DOHH2 (cell line): ENCODE data around the gene MAP3K20.
"Not testable (repeated sequence)": the region's sequence is repeated elsewhere in the genome, so short reads cannot be mapped to it uniquely, and the experiment has no call there.

ENCODE experiments used
- H3F3A ChIP-seq: fragments of 200-600 bp; sonication (generic), shearing (Covaris generic); 2 replicates; pipeline ENCODE4 v1.6.0; 2016; ENCODE audit warnings: antibody characterized with exemption, mild to moderate bottlenecking; ENCODE audit not compliant: control insufficient read depth, insufficient read depth
- H3K27ac ChIP-seq: fragments of 200-600 bp; sonication (generic); 2 replicates; pipeline ENCODE4 v1.5.1; 2014; ENCODE audit warnings: low read depth, mild to moderate bottlenecking, low read length, moderate library complexity
- H3K27me3 ChIP-seq: fragments of 200-600 bp; sonication (generic); 2 replicates; pipeline ENCODE4 v1.6.1; 2014; ENCODE audit warnings: mild to moderate bottlenecking, low read length, mixed read lengths; ENCODE audit not compliant: control insufficient read depth
- H3K36me3 ChIP-seq: fragments of 200-600 bp; sonication (generic); 2 replicates; pipeline ENCODE4 v1.6.1; 2014; ENCODE audit warnings: mild to moderate bottlenecking, low read length, moderate library complexity, mixed read lengths; ENCODE audit not compliant: control insufficient read depth
- H3K4me1 ChIP-seq: fragments of 200-600 bp; sonication (generic); 2 replicates; pipeline ENCODE4 v1.6.1; 2014; ENCODE audit warnings: mild to moderate bottlenecking, low read length, mixed read lengths; ENCODE audit not compliant: control insufficient read depth
- H3K4me2 ChIP-seq: fragments of 200-600 bp; sonication (generic); 2 replicates; pipeline ENCODE4 v1.6.0; 2014; ENCODE audit warnings: mild to moderate bottlenecking, low read length, moderate library complexity
- H3K4me3 ChIP-seq: fragments of 200-600 bp; sonication (generic); 2 replicates; pipeline ENCODE4 v1.5.1; 2014; ENCODE audit warnings: mild to moderate bottlenecking, low read length, mixed read lengths
- H3K79me2 ChIP-seq: fragments of 200-600 bp; sonication (generic); 2 replicates; pipeline ENCODE4 v1.6.1; 2014; ENCODE audit warnings: mild to moderate bottlenecking, low read length, mixed read lengths; ENCODE audit not compliant: control insufficient read depth
- H3K9me2 ChIP-seq: fragments of 200-600 bp; sonication (generic); replicated peaks from 2 replicates; pipeline ENCODE4 v1.6.1; 2014; ENCODE audit warnings: mild to moderate bottlenecking, low read length, mixed read lengths; ENCODE audit not compliant: control insufficient read depth
- H3K9me3 ChIP-seq: fragments of 200-600 bp; sonication (generic); 2 replicates; pipeline ENCODE4 v1.6.1; 2014; ENCODE audit warnings: antibody characterized with exemption, low read length, mixed read lengths; ENCODE audit not compliant: control insufficient read depth, insufficient read depth
- H4K20me1 ChIP-seq: fragments of 200-600 bp; sonication (generic); 2 replicates; pipeline ENCODE4 v1.6.0; 2014; ENCODE audit warnings: low read depth, mild to moderate bottlenecking, antibody characterized with exemption, low read length, moderate library complexity; ENCODE audit not compliant: control insufficient read depth, insufficient read depth
- EZH2phosphoT487 ChIP-seq: fragments of 200-600 bp; sonication (generic); IDR thresholded peaks from 2 replicates; pipeline ENCODE4 v1.6.1; 2017; ENCODE audit warnings: borderline replicate concordance, mild to moderate bottlenecking, antibody characterized with exemption, low read length, moderate library complexity, mixed read lengths
- TF ChIP-seq, protein P1 (sequence below): fragments of 200-600 bp; sonication (generic); IDR thresholded peaks from one replicate; pipeline ENCODE4 v1.5.1; 2014; ENCODE audit warnings: antibody characterized with exemption, mild to moderate bottlenecking, low read depth, low read length; ENCODE audit not compliant: poor library complexity, severe bottlenecking

Gene MAP3K20

GRCh38 chr2:173165443-173166238 lies 90.0 kb downstream of the MAP3K20 start:
- H3F3A ChIP-seq: no peaks in the 10 kb centered on the region
- H3K79me2 ChIP-seq: peaks cover 6% of the 10 kb centered on the region; the same call in 1 of the 2 replicates
- H3K9me3 ChIP-seq: no peaks in the 10 kb centered on the region; the same call in 1 of the 2 replicates
- H3K4me1 ChIP-seq: no peaks in the 10 kb centered on the region
- H3K27ac ChIP-seq: no peak overlapping the region
- peaks cover 2% of the 10 kb centered on the region; the same call in 1 of the 2 replicates for H3K36me3 ChIP-seq
- H4K20me1 ChIP-seq: no peaks in the 10 kb centered on the region
- no peaks in the 10 kb centered on the region for H3K27me3 ChIP-seq
- TF ChIP-seq, protein P1, sequence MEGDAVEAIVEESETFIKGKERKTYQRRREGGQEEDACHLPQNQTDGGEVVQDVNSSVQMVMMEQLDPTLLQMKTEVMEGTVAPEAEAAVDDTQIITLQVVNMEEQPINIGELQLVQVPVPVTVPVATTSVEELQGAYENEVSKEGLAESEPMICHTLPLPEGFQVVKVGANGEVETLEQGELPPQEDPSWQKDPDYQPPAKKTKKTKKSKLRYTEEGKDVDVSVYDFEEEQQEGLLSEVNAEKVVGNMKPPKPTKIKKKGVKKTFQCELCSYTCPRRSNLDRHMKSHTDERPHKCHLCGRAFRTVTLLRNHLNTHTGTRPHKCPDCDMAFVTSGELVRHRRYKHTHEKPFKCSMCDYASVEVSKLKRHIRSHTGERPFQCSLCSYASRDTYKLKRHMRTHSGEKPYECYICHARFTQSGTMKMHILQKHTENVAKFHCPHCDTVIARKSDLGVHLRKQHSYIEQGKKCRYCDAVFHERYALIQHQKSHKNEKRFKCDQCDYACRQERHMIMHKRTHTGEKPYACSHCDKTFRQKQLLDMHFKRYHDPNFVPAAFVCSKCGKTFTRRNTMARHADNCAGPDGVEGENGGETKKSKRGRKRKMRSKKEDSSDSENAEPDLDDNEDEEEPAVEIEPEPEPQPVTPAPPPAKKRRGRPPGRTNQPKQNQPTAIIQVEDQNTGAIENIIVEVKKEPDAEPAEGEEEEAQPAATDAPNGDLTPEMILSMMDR: no peak
- TF ChIP-seq EZH2phosphoT487: no peak
- no peak overlapping the region for H3K4me3 ChIP-seq
- no peaks in the 10 kb centered on the region for H3K9me2 ChIP-seq
- H3K4me2 ChIP-seq: no peak overlapping the region

DNA sequence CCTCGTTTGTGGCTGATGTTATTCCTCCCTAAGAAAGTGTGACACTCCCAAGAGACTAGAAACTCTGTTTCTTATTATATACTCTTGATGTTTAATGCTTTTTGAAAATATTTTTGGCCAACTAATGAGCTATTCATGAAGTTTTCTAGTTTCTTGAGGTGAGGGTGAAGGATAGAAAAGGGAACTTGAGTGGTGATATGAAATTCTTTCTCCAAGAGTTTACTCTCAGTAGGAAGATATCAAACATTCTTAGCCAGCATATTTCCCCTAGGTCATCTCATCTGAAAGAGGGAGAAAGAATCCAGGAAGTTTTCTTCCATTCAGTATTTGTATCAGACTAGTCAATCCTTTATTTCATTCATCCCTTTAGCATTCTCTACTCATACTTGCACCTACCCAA lies 95.7 kb downstream of the MAP3K20 start:
- H3K4me3 ChIP-seq: no peak overlapping the region
- TF ChIP-seq EZH2phosphoT487: no peak
- TF ChIP-seq, protein P1: no peak
- no peaks in the 10 kb centered on the region for H4K20me1 ChIP-seq
- H3K27me3 ChIP-seq: no peaks in the 10 kb centered on the region
- no peak overlapping the region for H3K4me2 ChIP-seq
- no peaks in the 10 kb centered on the region for H3F3A ChIP-seq
- peaks cover 5% of the 10 kb centered on the region for H3K4me1 ChIP-seq
- H3K27ac ChIP-seq: no peak overlapping the region
- H3K79me2 ChIP-seq: no peaks in the 10 kb centered on the region
- H3K36me3 ChIP-seq: peaks cover 10% of the 10 kb centered on the region
- no peaks in the 10 kb centered on the region for H3K9me3 ChIP-seq
- no peaks in the 10 kb centered on the region for H3K9me2 ChIP-seq

DNA sequence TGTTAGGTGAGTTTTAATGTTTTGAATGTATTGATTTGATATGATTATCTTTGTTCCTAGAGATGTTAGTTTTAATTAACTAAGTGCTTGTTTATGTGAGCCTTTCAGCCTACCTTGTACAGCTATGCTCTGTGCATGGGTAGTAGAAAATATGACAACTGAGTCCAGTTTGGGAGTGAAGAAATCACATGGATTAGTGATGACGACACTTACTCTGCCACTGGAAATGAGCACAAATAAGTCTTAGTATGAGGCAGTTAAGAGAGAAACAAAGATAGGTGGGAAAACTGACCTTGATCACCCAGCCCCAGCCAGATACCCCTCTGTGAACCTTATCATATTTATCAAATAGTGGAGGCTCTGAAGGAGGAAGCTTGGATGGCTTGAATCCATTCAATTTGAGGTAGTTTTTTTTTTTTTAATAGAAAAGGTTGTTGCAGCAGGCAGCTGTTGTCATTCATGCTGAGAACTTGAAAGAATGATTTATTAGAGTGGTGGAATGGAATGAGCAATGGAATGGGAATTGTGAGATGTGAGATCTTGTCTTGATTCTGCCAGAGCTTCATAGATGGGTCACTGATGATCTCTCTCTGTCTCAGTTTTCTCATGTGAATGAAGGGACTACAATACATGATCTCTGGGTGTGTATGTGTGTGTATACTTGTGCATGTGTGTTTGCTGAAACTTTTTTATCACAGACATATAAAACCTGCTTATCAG lies 96.4 kb downstream of the MAP3K20 start:
- Histone ChIP-seq H3K4me1 (peaks cover 5% of the 10 kb centered on the region), H3K9me2 (no peaks in the 10 kb centered on the region), H3K79me2 (no peaks in the 10 kb centered on the region), H3K4me3 (no peak overlapping the region), H3K36me3 (peaks cover 10% of the 10 kb centered on the region), H3K27me3 (no peaks in the 10 kb centered on the region), H3K9me3 (no peaks in the 10 kb centered on the region), H3K27ac (no peak overlapping the region), H4K20me1 (no peaks in the 10 kb centered on the region), H3K4me2 (no peak overlapping the region), H3F3A (no peaks in the 10 kb centered on the region)
- TF ChIP-seq, protein P1: no peak
- no peak for TF ChIP-seq EZH2phosphoT487

DNA sequence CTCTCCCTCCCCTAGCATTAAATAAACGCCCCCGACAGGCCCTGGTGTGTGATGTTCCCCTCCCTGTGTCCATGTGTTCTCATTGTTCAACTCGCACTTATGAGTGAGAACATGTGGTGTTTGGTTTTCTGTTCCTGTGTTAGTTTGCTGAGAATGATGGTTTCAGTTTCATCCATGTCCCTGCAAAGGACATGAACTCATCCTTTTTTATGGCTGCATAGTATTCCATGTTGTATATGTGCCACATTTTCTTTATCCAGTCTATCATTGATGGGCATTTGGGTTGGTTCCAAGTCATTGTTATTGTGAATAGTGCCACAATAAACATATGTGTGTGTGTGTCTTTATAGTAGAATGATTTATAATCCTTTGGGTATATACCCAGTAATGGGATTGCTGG lies 98.7 kb downstream of the MAP3K20 start:
- not testable (repeated sequence) for H3K79me2 ChIP-seq, H3K4me3 ChIP-seq, H3K27ac ChIP-seq, H3K27me3 ChIP-seq, H3F3A ChIP-seq, H4K20me1 ChIP-seq, H3K9me3 ChIP-seq, H3K4me1 ChIP-seq, H3K4me2 ChIP-seq, H3K9me2 ChIP-seq
- H3K36me3 ChIP-seq: peaks cover 10% of the 10 kb centered on the region
